GM18861 (cell line): ENCODE measurements around the gene ELFN1.

Source experiments
- ATAC-seq: cut with Tn5 transposase; IDR thresholded peaks from one replicate; pipeline ENCODE4 v1.9.1; 2021; ENCODE audit not compliant: unreplicated experiment

ELFN1 gene

DNA sequence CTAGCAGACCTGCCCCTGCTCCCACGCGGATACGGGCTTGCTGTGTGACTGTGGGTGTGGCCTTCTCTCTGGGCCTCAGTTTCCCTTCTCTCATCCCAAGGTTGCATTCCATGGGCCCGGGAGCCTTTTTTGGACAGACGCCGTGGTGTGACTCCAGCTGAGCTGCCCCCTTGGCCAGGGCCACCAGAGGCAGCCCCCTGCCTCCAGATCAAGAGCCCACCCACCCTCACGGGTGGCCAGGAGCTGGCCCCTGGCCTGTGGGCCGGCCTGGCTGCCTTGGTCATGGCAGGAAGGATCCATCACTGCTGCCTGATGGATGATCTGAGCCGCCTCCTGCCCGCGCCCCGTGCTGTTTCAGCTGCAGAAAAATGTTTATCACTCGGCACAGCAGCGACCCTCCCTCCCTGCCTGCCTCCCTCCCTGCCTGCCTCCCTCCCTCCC, 27.8 kb upstream of the ELFN1 start:
- no peak for ATAC-seq

DNA sequence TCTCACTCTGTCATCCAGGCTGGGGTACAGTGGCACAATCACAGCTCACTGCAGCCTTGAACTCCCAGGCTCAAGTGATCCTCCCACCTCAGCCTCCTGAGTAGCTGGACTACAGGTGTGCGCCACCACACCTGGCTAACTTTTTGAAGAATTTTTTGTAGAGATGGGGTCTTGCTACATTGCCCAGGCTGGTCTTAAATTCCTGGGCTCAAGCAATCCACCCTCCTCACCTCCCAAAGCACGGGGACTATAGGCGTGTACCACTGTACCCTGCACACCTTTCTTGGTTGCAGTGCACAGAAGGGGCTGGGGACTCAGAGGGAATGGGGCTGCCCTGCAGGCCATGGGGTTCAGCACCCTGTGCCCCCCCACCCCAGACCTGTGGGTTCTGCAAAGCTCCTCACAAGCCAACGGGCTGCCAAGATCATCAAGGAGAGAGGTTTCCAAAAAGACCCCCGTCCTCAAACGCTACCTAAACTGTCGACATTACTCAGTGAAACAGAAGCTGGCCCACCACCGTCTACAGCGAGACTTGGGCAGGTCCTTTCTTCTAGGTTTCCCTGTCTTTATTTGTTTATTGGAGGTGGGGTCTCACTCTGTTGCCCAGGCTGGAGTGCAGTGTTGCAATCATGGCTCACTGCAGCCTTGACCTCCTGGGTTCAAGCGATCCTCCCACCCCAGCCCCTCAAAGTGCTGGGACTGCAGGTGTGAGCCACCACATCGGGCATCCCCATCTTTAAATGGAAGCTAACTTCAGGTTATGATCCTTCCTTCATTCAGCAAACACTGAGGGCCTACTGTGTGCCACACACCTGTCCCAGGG, 26.6 kb upstream of the ELFN1 start:
- no peak for ATAC-seq

DNA sequence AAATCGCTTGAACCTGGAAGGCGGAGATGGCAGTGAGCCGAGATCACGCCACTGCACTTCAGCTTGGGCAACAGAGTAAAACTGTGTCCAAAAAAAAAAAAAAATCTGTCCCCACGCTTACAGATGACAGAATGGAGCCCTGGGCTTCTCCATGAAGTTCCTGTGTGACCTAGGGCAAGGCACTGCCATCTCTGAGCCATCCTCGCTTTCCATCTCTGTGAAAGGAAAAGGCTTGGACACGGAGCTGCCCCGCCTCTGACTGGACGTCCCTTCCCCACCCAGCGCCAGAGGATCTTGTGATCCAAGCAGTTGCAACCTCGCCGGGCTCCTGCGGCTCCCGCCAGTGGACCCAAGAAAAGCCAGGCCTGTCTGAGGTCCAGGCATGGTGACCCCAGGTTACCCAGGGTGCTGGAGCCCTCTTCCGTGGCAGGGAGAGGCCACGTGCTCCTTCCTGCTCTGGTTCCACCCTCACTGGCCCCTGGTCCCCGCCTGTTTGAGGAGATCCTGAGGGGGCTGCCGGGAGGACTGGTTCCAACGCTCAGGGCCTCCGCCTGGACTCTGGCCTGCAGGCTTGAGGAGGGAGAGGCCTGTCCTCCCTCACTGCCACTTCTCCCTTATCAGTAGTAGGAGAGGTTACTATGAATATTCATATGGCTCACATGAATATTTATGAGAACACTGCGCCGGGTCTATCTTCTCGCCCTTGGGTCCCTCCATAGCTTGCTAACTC, 25.6 kb upstream of the ELFN1 start:
- no peak for ATAC-seq

DNA sequence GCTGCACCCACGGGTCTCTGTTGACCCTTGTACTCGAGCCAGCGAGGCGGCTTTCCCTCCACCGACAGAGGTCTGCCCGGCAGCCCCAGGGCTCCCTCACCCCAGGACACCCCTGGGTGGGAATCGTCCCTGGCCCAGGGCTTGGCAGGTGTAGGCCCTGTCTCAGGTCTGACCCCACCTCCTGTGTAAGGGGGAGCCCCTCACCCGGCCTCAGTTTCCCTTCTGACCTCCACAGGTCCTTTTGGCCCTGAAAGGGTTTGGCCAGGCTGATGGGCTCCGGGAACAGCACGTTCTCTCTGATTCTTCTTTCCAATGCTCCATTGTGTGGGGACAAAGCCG, 25.0 kb upstream of the ELFN1 start:
- ATAC-seq = no peak

DNA sequence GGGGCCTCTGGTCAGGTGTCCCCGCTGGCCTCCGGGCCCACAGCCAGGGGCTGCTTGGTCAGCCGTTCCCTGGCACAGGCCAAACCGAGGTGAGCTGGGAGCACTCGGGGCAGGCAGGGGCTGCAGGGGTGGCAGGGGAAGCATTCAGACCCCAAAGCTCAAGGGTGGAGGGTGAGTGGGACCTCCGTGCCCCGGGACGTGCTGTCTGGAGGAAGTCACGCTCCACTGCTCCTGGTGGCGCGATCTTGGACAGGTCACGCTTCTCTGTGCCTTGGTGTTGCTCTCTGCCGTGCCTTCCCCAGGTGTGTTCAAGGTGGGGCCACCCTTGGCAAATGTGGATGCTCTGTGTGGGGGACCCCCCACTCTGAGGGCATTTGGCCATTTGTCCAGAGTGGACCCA, 24.6 kb upstream of the ELFN1 start:
- ATAC-seq = no peak

DNA sequence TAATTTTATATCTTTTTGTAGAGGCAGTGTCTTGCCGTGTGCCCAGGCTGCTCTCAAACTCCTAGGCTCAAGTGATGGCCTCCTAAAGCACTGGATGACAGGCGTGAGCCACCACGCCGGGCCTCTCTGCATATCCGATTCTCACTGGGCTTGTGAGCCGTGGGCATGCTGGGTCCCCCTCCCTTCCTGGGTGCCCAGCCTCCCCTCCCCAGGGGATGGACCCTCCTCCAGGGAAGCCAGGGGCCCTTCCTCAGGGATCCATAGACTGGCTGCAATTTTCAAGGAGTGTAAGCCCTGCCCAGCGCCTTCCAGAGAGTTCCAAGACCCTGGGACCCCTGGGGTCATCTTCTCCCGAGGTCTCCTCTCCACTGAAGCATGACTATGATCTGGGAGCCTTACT, 23.7 kb upstream of the ELFN1 start:
- ATAC-seq = no peak

DNA sequence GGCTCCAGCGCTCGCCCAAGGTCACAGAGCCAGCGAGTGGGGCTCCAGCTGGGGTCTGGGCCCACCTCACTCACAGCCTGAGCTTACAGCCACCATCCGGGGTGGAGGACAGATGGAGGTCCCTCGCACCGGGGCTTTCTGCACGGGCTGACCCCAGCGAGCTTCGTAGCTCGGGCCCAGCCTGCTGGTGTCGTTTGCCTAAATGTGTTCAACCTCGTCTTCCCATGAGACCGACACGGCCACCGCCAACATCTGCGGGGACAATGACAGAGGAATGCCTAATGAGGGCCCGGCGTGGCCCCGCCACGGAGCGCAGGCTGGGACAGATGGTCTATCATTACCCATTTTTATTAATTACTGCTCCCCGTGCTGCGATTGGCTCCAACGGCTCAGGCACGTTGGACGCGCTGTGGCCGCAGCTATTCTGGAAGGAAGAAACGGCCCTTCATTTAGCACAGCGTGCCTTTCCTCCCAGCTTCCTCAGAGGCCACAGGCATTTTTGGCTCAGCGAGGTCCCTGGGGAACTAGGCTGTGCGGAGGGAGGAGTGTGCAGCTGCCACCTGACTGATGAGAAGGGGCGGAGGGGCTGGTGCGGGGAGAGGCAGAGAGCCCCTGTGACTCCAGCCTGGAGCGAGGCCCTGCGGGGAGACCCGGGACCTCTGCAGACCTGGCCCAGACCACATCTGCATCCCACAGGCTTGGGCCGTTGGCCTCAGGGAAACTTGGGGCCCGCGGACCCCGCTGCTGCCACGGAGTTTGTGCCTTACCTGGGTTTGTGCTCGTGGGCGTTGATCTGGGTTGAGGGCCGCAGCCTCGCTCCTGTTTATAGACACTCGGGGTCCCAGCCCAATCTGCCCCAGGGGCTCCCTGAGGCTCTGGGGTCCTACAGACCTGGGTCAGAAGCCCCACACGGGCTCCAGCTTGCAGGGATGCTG, 22.9 kb upstream of the ELFN1 start:
- ATAC-seq = no peak

DNA sequence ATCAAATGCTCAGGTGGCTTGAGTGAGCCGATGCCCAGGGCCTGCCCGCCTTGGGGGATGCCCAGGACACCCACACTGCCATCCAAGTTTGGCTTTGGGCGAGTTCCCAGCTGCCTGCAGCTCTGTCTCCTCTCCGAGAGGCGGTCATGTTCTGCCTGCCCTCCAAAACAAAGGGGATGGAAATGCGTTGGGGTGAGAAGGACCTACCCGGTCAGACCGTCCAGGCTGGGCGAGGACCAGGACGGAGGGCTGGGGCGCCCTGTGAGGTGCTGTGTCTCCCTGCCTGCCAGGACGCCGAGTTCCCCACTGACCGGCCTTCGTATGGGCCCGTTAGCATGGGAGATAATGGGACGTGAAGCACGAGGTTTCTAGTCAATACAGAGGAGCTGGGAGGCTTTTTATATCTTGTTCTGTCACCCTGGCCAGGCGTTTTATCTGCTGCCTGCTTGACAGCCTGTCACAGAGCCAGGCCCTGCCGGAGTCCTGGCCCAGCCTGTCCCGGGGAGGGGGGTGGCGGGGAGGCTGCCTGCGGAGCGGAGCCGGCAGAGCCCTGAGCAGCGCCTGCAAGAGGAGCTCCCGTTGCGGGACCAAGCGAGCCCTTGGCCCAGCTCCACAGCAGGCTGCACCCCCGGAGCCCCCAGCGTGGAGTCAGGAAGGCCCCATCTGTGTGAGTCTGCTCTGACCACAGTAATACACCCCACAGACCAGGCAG, 22.0 kb upstream of the ELFN1 start:
- ATAC-seq = no peak

DNA sequence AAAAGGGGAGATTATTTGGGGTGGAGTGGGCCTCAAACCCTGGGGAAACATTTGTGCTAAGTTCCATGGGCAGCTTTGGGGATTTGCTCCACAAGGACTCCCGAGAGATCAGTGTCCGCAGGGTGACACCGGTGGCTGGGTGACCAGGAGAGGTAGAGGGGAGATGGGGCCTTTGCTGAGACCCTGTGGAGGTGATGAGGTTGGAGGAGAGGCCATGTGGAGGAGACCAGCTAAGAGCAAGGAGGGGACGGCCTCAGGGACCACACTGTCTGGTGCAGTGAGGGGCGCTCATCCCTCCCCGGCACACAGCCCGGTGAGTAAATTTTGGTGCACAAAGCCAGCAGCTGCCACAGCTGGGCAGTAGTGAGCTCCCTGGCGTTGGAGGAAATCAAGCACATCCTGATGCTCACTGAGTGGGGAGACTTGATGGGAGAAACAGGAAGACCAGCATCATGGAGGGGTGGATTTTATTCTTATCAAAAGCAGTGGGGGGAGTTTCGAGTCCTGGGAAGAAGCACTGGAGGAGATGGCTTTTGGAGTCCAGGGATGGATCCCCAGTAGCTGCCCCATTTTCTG, 20.2 kb upstream of the ELFN1 start:
- no peak for ATAC-seq

DNA sequence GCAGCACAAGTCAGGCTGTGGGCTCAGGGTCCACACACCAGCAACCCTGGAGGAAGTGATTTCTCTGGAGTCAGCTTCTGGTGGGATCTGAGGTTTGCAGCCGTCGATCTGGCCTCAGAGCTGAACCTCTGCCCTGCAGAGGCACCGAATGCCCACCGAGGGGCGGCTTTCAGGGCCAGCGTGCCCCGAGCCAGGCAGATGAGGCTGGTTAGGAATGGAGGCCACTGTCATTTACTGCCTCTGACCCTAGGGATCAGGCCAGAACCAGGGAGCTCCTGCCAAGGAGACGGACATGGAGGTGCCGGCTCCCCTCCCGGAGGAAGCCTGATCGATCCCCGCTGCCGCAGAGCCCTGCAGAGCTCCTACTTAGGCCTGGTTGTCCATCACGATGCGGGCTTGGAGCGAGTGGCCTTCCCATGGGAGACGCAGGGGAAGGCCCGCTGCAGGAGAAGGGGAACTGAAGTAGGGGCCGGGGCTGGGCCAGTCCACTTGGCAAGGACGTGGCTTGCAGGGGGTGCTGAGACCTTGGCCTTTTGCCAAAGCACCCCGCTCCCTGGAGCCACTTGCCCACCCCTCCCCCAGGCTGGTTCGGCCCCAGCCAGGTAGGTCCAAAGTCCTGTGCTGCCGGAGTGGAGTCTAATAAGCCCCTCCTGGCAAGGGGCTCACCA, 19.6 kb upstream of the ELFN1 start:
- no peak for ATAC-seq

DNA sequence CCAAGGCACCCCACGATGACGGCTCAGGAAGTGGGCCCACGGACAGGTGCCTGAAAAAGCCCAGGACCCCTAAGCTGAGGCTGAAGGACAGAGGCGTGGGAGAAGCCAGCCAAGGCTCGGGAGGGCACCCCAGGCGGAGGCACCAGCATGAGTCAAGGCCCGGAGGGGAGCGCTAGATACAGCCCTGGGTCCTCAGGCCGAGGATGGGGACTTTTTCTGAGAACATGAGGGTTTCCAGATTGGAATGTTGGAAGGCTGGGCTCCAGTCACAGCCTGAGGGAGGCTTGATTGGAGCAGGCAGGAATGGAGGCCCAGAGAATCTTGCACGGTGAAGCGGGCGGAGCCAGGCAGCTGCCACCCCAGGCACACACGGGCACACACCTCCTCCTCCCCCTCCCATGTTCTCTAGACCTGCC, 19.0 kb upstream of the ELFN1 start:
- no peak for ATAC-seq

DNA sequence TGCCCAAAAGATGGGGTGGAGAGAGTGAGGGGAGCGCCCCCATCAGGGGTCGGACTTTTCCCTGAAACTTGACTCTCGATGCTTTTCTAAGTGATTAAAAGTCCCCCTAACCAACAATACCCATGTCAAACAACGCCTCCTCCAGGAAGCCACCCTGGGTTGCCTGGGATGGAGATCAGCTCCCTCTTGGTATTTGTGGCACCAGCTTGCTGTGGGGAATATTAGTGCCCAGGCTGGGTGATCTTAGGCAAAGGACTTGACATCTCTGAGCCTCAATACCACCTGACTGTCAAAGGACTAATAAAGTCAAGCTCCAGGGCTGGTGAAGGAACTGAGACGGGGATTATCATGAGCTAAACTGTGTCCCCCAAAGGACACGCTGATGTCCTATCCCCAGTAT, 18.2 kb upstream of the ELFN1 start:
- ATAC-seq = no peak

DNA sequence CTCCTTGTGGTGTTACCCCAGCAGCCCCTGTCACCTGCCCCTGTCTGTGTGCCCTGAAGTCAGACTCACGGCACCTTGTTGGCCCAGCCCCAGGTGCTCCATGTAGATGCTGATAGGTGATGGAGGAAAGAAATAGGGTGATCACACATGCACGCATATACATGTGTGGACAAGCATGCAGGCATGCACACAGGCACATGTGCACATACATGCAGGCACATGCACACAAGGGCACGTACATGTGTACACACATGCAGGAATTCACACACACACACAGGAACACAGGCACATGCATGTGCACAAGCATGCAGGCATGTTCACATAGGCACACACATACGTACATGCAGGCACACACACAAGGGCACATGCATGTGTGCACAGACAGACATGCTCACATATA, 16.6 kb upstream of the ELFN1 start:
- ATAC-seq = no peak

DNA sequence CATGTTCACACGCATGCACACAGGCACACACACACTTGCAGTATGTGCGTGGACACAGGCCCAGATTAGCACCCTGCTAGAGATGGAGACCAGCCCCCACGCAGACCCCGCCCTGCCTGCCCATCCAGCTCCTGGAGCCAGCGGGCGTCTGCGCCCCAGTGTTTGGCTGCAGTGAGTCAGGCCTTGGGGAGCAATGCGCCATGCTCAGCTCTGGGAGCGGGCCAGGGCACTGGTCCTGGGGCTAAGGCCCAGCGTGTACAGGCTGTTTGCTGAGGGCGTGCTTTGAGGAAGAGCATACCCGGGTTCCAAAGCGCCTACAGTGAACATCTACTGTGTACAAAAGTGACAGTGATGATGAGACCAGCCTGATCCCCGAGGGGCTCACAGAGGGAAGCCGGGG, 16.0 kb upstream of the ELFN1 start:
- no peak for ATAC-seq

DNA sequence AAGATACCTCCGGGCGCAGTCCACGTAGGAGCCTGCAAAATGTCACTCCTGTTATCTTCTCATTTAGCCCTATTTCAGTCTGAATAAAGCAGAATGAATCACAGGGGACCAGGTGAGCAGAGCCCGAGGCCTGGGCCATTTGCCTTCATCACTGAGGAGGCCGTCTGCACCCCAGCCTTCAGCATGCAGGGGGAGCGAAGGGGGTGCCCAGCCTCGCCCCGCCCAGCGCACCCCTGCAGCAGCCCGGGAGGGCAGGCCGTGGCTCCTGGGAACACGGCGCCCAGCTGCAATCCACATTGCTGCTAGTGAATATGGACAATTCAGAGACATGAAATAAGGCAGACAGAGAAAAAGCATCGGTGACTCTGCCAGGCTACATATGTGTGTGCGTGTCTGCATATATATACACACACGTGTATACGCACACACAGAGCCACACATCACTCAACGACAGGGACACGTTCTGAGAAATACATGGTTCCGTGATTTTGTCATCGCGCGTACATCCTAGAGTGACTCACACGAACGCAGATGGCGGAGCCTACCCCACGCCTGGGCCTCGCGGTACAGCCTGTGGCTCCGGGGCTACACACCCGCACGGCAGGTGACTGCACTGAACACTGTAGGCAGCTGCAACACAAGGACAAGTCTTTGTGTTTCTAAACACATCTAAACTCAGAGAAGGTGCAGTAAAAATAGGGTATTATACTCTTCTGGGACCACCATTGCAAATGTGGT, 15.2 kb upstream of the ELFN1 start:
- ATAC-seq = no peak

DNA sequence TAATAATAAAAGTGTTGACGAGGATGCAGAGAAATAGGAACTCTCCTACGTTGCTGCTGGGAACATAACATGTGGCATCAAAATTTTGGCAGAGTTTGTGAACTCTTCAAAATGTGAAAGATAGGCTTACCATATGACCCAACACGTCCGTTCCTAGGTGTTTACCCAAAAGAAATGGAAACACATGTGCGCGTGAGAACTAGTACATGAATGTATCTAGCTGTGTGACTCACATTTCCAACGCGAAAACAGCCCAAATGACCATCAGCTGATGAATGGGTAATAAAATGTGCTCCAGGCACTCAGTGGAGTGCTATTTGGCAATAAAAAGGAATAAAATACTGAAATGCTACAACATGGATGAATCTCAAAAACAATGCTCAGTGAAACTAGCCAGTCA, 10.4 kb upstream of the ELFN1 start:
- no peak for ATAC-seq

DNA sequence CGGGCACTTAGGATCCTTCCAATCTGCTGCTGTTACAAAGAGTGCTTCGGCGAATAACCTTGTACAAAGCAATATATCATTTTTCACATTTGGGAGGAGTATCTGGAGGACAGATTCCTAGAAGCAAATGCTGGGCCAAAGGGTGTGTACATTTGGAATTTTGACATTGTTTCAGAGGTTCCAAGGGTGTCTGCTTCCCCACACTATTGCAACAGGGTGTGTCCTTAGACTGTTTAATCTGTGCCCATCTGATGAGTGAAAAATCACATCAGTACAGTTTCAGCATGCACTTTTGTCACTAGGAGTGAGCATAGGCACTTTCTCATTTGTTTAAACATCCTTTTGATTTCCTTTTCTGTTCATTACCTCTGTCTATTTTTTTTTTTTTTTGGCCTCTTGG, 8.6 kb upstream of the ELFN1 start:
- ATAC-seq = no peak

DNA sequence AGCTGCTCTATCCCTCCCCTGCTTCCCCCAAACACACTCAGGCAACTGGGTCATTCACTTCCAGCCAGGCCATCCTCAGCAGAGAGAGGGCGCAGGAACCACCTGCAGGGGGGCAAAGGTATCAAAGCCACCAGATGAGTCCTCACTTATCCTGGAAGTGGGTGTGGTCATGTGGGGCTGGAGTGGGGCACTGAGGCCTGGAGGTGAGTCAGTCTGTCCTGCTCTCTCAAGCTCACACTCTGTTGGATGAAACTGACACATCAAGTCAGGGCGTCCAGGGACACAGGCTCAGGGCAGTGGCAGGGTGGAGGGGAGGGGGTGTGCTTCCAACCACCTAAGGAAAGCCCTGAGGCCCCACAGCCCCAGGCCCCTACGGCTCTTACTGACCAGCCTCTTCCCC, 8.0 kb upstream of the ELFN1 start:
- ATAC-seq = no peak

DNA sequence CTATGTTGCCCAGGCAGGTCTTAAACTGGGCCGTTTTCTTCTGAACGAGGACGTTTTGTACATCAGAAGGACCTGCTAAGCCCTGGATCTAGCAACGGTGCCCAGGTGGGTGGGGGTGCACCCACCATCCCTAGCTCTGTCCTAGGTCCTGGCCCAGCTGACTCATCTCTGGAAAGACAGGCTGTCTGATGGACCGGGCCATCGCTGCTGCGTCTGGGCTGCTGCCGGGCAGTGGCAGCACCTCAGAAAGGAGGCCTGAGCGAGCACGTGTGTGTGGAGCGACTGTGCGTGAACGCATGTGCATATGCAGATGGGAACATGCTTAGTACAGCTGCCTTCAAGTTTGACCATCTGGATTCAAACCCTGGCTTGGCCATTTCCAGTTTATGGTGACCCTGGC, 7.3 kb upstream of the ELFN1 start:
- no peak for ATAC-seq
